Activated naive CD4-positive, alpha-beta T cell treated with Interleukin-2 at 50 U/mL for 16 hours (primary cell): ENCODE measurements around the gene UBL4A.
A peak's percentile ranks its signal among the peaks of the same experiment; 100 is the strongest.

ENCODE experiments used
- DNase-seq: peaks from one replicate; pipeline ENCODE4 v3.0.0-alpha.2; 2020

UBL4A gene

DNA sequence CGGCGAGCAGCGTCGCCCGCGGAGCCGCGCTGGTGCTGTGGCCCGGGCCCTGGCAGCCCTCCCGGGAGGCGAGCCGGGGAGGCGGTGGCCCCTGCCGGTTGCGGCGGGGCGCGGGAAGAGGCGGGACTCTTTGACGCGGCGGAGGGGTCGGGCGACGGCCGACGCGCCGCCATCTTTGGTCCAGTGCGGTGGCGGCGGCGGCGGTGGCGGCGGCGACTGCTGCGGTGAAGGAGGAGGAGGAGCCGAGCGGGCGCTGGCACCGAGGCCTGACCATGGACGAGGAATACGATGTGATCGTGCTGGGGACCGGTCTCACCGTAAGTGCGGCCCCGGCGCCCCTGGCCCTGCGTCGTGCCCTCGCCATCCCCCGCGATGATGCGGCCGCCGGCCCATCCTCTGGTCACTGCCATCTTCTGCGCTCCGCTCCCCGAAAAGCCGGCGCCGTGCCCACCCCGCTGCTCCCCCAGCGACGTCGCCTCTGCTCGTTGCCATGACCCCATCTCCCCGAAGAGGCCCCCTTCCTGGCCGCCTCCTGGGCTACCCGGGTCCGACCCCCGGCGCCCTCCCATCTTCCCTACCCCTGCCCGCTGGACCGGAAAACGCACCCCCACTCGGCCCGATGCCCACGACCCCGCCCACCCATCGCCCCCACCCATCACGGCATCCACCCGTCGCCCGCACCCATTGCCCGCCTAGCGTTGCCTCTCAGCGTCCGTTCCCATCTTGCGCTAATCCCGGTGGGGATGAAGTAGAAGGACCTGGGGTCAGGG lies 49.2 kb downstream of the UBL4A start, which contains the start of gene GDI1:
Gene GDI1 (plus strand): TSS at position 172 of the 770 bp plus-strand sequence. CDS start 101 bp downstream, at position 273.
- peak; percentile 55 for DNase-seq

DNA sequence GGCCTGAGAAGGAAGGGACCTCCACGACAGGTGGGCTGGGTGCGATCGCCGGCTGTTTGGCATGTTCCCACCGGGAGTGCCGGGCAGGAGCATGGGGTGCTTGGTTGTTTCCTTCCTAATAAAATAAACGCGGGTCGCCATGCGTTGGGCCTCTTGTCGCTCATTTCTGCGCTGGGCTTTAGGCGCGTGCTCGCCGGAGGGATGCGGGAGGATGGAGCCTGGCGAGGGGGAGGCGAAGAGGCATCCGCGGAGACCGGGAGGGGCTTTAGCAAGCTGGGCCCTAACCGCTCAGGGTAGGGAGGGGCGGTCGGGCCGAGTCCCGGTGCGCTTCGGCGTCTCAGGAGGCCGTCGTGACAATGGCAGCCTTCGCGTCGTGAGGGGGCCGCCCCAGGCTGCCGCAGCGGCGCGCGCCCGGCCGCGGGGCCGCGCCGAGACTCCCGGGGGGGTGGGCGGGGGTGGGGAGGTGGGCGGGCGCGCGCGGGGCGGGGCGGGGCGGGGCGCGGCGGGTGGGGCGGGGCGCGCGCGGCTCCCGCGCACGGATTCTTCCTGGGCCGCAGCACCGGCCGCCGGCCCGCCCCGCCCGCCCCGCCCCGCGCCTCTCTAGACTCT lies 49.9 kb downstream of the UBL4A start:
- peak; percentile 54 for DNase-seq

DNA sequence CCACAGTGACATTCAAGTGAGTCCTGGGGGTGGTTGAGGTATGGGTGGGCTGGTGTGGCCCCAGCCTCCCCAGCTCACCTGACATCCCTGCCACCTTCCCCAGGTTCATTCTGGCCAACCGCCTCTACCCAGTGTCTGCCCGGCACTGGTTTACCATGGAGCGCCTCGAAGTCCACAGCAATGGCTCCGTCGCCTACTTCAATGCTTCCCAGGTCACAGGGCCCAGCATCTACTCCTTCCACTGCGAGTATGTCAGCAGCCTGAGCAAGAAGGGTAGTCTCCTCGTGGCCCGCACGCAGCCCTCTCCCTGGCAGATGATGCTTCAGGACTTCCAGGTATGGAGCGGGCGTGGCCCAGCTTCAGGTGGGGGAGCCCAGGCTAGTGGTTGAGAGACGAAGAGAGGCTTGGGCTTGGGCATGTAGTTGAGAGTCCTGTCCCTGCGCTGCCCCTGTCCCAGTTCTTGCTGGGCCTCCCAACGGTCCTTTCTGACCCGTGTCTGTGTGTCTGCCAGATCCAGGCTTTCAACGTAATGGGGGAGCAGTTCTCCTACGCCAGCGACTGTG lies 51.2 kb downstream of the UBL4A start:
- DNase-seq, result no peak

DNA sequence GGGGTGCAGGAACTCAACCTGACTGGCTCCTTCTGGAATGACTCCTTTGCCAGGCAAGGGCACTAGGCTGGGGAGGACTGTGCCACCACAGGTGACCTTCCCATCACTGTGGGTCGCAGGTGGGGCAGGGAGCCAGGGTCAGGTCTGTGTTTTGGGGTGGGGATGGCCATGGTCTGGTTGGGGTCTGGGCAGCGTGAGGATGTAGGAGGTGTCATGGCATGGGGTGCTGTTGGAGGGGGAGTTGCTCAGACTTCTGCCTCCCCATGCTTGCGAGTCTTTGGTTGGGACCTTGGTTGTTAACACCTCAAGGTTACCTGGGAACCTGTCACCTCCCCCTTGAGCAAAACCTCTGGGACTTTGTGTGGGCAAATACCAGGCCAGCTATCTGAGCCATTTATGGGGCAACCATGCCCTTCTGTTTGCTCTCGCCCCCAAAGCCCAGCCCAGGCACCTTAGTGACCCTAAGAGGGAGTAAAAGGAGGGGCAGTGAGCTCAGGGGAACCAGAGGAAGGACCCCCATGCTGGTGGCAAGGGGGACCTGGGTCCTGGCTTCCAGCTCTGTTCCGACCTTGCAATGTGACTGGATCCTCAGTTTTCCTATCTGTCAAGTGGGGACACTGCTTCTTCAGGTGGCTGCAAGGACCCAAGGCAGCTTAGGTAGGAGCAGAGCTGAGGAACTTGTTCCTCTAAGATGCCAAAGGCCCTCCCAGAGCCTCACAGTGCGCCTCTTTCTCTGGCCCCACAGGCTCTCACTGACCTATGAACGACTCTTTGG lies 51.8 kb downstream of the UBL4A start:
- DNase-seq, result no peak
